GM19025 (cell line): ENCODE measurements around the gene GSG1L2.
"Not testable (repeated sequence)": the region's sequence is repeated elsewhere in the genome, so short reads cannot be mapped to it uniquely, and the experiment has no call there.

Source experiments
- ATAC-seq: cut with Tn5 transposase; IDR thresholded peaks from one replicate; pipeline ENCODE4 v1.9.1; 2021; ENCODE audit warnings: mild to moderate bottlenecking, low read depth, moderate library complexity; ENCODE audit not compliant: unreplicated experiment

GSG1L2 gene

GRCh38 chr17:9798008-9798407 is 23.9 kb downstream of the GSG1L2 start:
- ATAC-seq = no peak

- ATAC-seq = no peak
Observed at GRCh38 chr17:9792181-9792840, 29.6 kb downstream of the GSG1L2 start.

GRCh38 chr17:9790889-9791876 is 30.7 kb downstream of the GSG1L2 start, which contains the start of gene DHRS7C:
TSS of gene DHRS7C (minus strand) at chr17:9791592. CDS start at chr17:9791284, 308 bp downstream.
- ATAC-seq = no peak

- ATAC-seq = no peak
Observed at GRCh38 chr17:9790316-9790715, 31.6 kb downstream of the GSG1L2 start.

- no peak for ATAC-seq
Observed at GRCh38 chr17:9788601-9789000, 33.3 kb downstream of the GSG1L2 start.

- ATAC-seq = no peak
Observed at GRCh38 chr17:9784544-9784943, 37.3 kb downstream of the GSG1L2 start.

- not testable (repeated sequence) for ATAC-seq
Observed at GRCh38 chr17:9783465-9783864, 38.4 kb downstream of the GSG1L2 start.

- no peak for ATAC-seq
Observed at GRCh38 chr17:9783050-9783449, 38.8 kb downstream of the GSG1L2 start.

- no peak for ATAC-seq
Observed at GRCh38 chr17:9780552-9780951, 41.3 kb downstream of the GSG1L2 start.

- ATAC-seq = no peak
Observed at GRCh38 chr17:9776911-9777310, 45.0 kb downstream of the GSG1L2 start.

- ATAC-seq = no peak
Observed at GRCh38 chr17:9772658-9773057, 49.2 kb downstream of the GSG1L2 start.

GRCh38 chr17:9771465-9771864 is 50.4 kb downstream of the GSG1L2 start:
- no peak for ATAC-seq

- no peak for ATAC-seq
Observed at GRCh38 chr17:9769036-9769695, 52.7 kb downstream of the GSG1L2 start.

- no peak for ATAC-seq
Observed at GRCh38 chr17:9768381-9768934, 53.4 kb downstream of the GSG1L2 start.

GRCh38 chr17:9767432-9767991 is 54.4 kb downstream of the GSG1L2 start:
- no peak for ATAC-seq

- no peak for ATAC-seq
Observed at GRCh38 chr17:9766970-9767369, 54.9 kb downstream of the GSG1L2 start.

- no peak for ATAC-seq
Observed at GRCh38 chr17:9765322-9765721, 56.6 kb downstream of the GSG1L2 start.

GRCh38 chr17:9763643-9764042 is 58.2 kb downstream of the GSG1L2 start:
- ATAC-seq = no peak

- no peak for ATAC-seq
Observed at GRCh38 chr17:9760266-9760665, 61.6 kb downstream of the GSG1L2 start.

GRCh38 chr17:9755083-9755482 is 66.8 kb downstream of the GSG1L2 start:
- no peak for ATAC-seq
